ENCODE measurements around the gene NTRK2. TPM values are rescaled to one million over a fixed set of nuclear protein-coding genes. Genes with fewer than 3 reads are reported as not detected.
A peak's percentile ranks its signal among the peaks of the same experiment; 100 is the strongest.

Gene NTRK2
- total and polyA plus RNA-seq, 10 of the 15 experiments (the other 5 are each of a cell fraction or from before 2014, with no cell fraction given): 0.42 to 4.6 (median 0.65) TPM

DNA sequence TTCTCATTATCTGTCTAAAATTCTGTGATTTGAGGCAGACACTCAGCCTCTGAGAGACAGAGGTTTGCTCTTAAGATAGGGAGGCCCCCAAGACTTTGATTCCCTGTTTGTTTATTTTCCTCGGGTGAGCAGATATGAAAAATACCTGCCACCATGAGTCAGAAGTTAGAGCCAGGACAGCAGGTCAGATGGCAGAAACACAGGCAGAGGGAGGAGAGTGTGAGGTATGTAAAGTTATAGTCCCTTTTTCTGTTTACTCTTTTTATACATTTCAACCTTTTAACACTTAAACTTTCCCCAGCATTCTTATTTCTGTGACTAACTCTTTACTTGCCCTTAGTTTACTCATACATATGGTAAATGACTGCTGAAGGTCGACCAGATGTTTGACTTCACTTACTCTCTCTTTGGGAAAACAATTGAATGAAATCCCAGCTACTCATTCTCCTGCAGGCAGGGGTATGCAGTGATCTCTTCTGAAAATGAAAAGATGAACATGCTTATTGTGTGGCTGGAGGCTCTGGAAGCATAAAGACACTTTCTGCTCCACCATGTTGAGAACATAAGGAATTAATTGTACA lies 383.8 kb downstream of the NTRK2 start:
- no peak overlapping the region for H3K4me3 ChIP-seq
- no peaks in the 10 kb centered on the region for H3K36me3 ChIP-seq (ENCODE audit: control insufficient read depth in 2 of 2, insufficient read depth in 2 of 2, low read length in 1 of 2)
- no peak overlapping the region for H3K9ac ChIP-seq (ENCODE audit: control insufficient read depth, insufficient read depth, low read length)
- H3K4me1 ChIP-seq (ENCODE audit: control insufficient read depth, insufficient read depth, low read length): peaks cover 16% of the 10 kb centered on the region
- ATAC-seq (no peak), FAIRE-seq (no peak), DNase-seq (ENCODE audit: low read depth, low spot score) (no peak)
- no peak overlapping the region for H3K27ac ChIP-seq (ENCODE audit: control insufficient read depth, insufficient read depth)
- H4K20me1 ChIP-seq (ENCODE audit: control insufficient read depth, insufficient read depth): no peaks in the 10 kb centered on the region
- H3K9me3 ChIP-seq (replicated peaks; ENCODE audit: control insufficient read depth, insufficient read depth, low read length): no peaks in the 10 kb centered on the region; the same call in 2 of the 3 replicates
- H2AFZ ChIP-seq (ENCODE audit: control insufficient read depth, low read depth, low read length): peak overlapping the region; percentile 13; the same call in 1 of the 2 replicates
- H3K79me2 ChIP-seq (ENCODE audit: control insufficient read depth, insufficient read depth, low read length): no peaks in the 10 kb centered on the region
- CTCF ChIA-PET: interaction anchor here (1.3 kb wide), 1 partner anchor 22 kb away, joined by 3 read pairs; no protein-coding TSS in a partner anchor
- BruUV-seq (replicated peaks): no TSS peak
- POLR2A ChIA-PET: no interaction called here
- intact Hi-C loops (cut with micrococcal nuclease; ENCODE audit: unreplicated experiment) (no loop called here), in situ Hi-C loops (cut with MboI) (no loop called here)
- no peaks in the 10 kb centered on the region for H3K27me3 ChIP-seq (replicated peaks in 1 of 2; ENCODE audit: control insufficient read depth in 2 of 2, insufficient read depth in 2 of 2, low read length in 1 of 2)
- H3K4me2 ChIP-seq (ENCODE audit: control insufficient read depth, insufficient read depth): no peak overlapping the region
- SMC1A ChIA-PET (ENCODE audit: uncharacterized antibody, unreplicated experiment): interaction anchor here (0.6 kb wide), 1 partner anchor 35 kb away, joined by 3 read pairs; no protein-coding TSS in a partner anchor
- RAD21 ChIA-PET (ENCODE audit: unreplicated experiment): interaction anchor here (0.9 kb wide), 1 partner anchor 356 kb away, joined by 3 read pairs; no protein-coding TSS in a partner anchor
- WGBS (ENCODE audit: insufficient coverage, insufficient replicate concordance, low lambda C conversion rate, missing lambda C conversion rate): 20% methylated on average over 2 of the region's 2 CpGs
- no peak for TF ChIP-seq PAX5 (IDR thresholded peaks at IDR 0.05; ENCODE audit: borderline replicate concordance, low read depth, low read length)
- no peak for TF ChIP-seq YY1 (IDR thresholded peaks at IDR 0.05; ENCODE audit: low read depth, low read length)
- TF ChIP-seq CHD2 (IDR thresholded peaks at IDR 0.05; ENCODE audit: borderline replicate concordance, low read depth, low read length): no peak
- TF ChIP-seq, protein P1, sequence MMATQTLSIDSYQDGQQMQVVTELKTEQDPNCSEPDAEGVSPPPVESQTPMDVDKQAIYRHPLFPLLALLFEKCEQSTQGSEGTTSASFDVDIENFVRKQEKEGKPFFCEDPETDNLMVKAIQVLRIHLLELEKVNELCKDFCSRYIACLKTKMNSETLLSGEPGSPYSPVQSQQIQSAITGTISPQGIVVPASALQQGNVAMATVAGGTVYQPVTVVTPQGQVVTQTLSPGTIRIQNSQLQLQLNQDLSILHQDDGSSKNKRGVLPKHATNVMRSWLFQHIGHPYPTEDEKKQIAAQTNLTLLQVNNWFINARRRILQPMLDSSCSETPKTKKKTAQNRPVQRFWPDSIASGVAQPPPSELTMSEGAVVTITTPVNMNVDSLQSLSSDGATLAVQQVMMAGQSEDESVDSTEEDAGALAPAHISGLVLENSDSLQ (IDR thresholded peaks at IDR 0.05): no peak
- TF ChIP-seq STAT3 (IDR thresholded peaks at IDR 0.05; ENCODE audit: low read depth, low read length): no peak
- TF ChIP-seq MYB (IDR thresholded peaks at IDR 0.05; ENCODE audit: borderline replicate concordance, low read depth, low read length): no peak
- TF ChIP-seq MEF2B (IDR thresholded peaks at IDR 0.05; ENCODE audit: partially characterized antibody, poor library complexity, severe bottlenecking): no peak
- no peak for TF ChIP-seq E2F8 (IDR thresholded peaks at IDR 0.05; ENCODE audit: low read depth, partially characterized antibody)
- TF ChIP-seq CHD4 (IDR thresholded peaks at IDR 0.05): no peak
- no peak for TF ChIP-seq ZNF207 (IDR thresholded peaks at IDR 0.05; ENCODE audit: borderline replicate concordance)
- TF ChIP-seq, protein P2, sequence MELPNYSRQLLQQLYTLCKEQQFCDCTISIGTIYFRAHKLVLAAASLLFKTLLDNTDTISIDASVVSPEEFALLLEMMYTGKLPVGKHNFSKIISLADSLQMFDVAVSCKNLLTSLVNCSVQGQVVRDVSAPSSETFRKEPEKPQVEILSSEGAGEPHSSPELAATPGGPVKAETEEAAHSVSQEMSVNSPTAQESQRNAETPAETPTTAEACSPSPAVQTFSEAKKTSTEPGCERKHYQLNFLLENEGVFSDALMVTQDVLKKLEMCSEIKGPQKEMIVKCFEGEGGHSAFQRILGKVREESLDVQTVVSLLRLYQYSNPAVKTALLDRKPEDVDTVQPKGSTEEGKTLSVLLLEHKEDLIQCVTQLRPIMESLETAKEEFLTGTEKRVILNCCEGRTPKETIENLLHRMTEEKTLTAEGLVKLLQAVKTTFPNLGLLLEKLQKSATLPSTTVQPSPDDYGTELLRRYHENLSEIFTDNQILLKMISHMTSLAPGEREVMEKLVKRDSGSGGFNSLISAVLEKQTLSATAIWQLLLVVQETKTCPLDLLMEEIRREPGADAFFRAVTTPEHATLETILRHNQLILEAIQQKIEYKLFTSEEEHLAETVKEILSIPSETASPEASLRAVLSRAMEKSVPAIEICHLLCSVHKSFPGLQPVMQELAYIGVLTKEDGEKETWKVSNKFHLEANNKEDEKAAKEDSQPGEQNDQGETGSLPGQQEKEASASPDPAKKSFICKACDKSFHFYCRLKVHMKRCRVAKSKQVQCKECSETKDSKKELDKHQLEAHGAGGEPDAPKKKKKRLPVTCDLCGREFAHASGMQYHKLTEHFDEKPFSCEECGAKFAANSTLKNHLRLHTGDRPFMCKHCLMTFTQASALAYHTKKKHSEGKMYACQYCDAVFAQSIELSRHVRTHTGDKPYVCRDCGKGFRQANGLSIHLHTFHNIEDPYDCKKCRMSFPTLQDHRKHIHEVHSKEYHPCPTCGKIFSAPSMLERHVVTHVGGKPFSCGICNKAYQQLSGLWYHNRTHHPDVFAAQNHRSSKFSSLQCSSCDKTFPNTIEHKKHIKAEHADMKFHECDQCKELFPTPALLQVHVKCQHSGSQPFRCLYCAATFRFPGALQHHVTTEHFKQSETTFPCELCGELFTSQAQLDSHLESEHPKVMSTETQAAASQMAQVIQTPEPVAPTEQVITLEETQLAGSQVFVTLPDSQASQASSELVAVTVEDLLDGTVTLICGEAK (IDR thresholded peaks at IDR 0.05; ENCODE audit: borderline replicate concordance): no peak
- no peak for TF ChIP-seq HDAC6 (IDR thresholded peaks at IDR 0.05; ENCODE audit: unreplicated experiment)
